ENCODE results near the gene UBE2QL1.

The UBE2QL1 gene

DNA sequence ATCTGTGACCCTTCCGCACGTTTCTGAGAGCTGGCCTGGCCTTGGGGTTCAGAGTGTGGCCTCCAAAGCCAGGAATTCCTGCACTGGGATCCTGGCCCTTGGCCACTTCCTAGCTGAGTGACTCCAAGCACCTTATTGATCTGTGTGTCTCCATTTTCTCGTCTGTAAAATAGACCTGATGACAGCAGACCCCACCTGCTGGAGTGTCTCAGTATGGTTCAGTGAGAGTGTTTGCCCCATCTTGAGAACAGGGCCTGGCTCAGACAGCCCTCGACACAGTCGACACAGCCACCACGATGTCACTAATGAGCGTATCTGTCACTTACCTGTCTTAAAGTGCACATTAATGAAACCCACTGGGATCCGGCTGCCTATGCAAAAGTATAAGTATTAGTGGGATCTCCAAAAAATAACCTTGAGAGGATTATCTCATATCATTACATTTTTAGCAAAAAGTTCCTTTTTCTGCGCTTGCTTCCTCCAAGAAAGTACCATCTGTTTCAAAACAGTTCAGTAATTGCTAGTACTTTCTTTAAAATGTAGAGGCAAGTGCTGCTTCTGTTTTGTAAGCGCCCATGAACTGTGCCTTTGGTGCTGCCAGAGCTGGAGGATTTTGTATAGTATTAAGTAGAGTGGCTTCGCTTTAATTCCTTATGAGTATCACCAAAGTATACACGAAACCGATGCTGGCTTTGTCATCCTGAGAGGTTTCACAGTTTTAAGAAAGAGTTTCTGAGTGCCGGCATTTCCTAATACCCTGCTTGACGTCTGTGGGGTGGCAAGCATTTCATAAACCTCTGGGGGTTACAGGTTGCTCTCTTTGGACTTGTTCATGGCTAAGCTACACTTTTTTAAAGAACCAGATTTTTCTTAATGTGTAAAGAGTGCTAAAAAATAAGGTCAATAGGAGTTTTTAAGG, 31.7 kb downstream of the UBE2QL1 start:
- no peak for DNase-seq

DNA sequence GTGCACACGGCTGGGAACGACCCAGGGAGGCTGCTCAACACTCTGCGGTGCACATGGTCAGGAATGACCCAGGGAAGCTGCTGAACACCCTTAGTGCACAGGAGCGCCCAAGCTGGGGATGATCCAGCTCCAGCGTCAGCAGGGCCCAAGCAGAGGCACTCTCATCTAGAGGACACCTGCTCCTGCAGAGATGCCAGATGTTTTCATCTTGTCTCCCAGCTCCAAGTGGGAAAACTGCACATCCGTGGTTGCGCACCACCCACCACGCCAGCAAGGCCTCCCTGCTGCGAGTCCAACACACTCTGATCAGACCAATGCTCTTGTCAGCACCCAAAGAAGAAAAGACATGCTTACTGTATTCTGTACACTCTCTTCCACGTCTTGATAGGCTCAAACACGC, 34.1 kb downstream of the UBE2QL1 start:
- DNase-seq, result no peak

GRCh38 chr5:6483880-6484382, 35.3 kb downstream of the UBE2QL1 start:
- DNase-seq, result no peak

DNA sequence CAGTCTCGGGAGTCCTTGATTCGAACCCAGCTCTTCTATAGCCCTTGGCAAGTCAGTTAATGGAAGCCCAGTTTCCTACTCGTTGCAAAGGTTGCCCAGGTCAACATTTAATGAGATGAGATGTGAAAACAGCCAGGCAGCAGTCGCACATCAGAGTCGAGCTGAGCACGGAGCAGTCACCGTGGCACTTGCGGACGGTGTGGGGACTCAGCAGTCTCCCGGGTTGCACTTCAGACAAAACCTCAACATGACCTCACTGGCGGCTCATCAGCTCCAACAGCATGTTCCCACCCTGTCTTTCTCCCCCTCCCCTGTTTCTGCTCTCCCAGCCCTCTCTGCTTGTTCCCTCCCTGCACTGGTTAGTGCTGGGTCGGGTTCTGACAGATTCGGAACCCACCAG, 35.8 kb downstream of the UBE2QL1 start:
- no peak for DNase-seq

GRCh38 chr5:6484899-6485298, 36.2 kb downstream of the UBE2QL1 start:
- DNase-seq, result no peak

GRCh38 chr5:6485441-6485840, 36.8 kb downstream of the UBE2QL1 start:
- DNase-seq, result no peak

- no peak for DNase-seq
Observed at GRCh38 chr5:6486074-6486473, 37.4 kb downstream of the UBE2QL1 start.

DNA sequence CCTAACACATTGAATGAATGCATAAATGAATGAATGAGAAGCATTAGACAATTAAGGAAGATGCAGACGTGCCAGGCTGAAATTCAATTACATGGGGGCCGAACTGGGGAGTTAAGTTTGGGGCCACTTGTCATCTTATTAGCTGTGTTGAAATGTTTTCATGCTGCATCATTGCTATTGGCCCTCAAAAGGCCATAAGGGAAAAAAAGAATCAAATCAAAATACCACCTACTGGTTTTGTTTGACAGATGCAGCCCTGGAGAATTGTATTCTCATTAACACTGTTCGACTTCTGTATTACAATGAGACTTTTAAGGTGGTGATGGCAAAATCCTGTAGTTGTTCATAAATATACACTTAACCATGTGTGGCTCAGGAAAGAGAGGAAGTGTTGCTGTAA, 38.4 kb downstream of the UBE2QL1 start:
- no peak for DNase-seq

DNA sequence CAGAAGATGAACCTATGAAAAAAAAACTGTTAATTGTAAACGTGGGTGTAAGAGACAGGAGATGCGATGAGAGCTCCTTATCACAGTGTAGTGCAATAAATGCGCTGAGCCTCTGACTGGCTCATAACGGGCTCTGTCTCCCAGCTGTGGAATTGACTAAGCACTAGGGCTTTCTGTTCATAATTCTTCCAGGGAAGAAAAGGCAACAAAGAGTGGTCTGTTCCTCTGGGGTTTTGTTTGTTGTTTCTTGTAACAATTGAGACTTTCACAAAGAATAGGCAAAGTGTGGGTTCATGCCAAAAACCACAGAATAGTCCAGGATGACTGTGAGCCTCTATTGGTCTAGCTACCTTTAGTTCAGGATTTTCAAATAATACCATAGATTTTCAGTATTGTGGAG, 39.4 kb downstream of the UBE2QL1 start:
- DNase-seq, result no peak

- no peak for DNase-seq
Observed at GRCh38 chr5:6489643-6490185, 41.1 kb downstream of the UBE2QL1 start.

- DNase-seq, result no peak
Observed at GRCh38 chr5:6490246-6490645, 41.6 kb downstream of the UBE2QL1 start.

- no peak for DNase-seq
Observed at GRCh38 chr5:6490693-6491092, 42.0 kb downstream of the UBE2QL1 start.

DNA sequence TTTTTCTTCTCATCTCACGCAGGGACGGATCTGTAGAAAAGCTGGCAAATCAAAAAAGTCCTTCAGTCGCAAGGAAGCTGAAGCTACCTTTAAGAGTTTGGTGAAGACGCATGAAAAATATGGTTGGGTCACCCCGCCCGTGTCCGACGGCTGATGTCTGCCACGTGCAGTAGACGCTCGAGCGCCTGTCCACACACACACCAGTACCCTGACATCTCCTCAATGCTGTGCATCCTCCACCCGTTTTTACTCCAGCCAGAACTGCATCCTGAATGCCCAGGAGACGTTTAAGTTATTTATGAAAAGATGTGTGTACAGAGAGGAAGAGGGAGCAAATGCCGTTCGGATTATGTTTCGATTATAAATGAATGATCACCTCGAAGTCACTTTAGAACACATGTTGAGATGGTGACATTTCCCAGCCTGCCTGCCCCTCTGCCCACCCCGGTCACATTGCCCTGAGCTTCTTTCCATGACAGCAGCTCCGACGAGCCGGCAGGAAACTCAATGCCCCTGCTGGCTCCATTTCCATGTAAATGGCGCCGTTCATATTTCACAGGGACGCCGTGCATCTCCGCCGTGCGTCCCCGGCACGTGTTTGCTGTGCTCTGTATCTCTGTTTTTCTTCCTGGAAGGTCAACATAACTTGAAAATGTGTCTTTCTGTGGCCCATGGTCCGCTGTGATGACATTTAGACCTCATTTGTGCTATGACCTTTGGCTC, 42.7 kb downstream of the UBE2QL1 start:
- DNase-seq, result no peak

GRCh38 chr5:6491919-6492290, 43.2 kb downstream of the UBE2QL1 start:
- DNase-seq, result no peak

DNA sequence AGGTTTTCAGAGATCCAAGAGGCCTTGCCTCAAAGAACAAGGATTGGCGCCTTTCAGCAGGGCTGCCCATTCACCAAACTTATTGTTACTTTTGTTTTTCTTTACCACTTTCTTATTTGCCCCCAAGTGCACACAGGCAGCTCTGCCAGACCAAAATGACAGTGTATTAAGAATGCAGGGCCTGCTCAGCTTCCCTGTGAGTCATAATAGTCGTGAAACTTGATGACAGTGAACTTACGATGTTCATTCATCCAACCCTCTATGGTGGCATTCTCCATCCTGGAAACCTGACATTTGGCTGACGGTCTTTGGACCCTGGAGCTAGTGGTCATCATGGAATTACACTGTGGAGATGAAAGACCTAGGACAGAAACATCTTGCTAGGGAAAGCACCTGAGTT, 44.3 kb downstream of the UBE2QL1 start:
- DNase-seq, result no peak

DNA sequence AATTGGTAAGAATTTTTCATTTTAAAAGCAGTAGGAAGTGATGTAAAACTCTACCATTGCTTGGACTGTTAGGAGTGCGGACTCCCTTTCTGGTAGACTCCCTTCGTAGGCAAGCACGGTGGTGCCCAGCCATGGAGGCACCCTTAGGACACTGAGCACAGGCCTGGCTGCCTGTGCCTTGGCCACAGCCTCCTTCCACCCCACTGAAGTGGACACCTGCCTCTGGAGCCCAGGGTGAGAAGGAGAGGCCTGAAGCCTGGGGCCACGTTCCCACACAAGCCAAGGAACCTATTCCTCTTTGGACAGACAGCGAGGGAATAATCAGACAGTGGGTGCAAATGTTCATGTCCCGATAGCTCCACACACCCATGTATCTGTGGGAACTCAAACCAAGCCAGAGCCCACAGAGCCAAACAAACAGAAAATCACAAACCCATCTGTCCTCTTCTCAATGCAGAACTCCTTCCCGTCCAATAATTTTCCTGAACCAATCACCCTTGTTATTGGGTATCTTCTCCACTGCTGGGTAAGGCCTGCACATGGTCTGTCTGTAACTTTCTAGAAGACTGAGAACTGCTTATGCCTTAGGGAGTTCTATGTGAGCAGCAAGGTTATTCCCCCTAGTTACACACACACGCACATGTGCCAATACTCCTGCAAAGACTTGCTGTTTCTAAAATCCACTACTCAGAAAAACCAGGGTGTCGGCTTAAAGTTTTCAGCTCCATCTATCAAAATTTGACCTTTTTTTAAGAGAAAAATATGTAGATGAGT, 45.2 kb downstream of the UBE2QL1 start:
- DNase-seq, result no peak

- DNase-seq, result no peak
Observed at GRCh38 chr5:6494939-6495338, 46.3 kb downstream of the UBE2QL1 start.

- no peak for DNase-seq
Observed at GRCh38 chr5:6495433-6496206, 47.0 kb downstream of the UBE2QL1 start.

DNA sequence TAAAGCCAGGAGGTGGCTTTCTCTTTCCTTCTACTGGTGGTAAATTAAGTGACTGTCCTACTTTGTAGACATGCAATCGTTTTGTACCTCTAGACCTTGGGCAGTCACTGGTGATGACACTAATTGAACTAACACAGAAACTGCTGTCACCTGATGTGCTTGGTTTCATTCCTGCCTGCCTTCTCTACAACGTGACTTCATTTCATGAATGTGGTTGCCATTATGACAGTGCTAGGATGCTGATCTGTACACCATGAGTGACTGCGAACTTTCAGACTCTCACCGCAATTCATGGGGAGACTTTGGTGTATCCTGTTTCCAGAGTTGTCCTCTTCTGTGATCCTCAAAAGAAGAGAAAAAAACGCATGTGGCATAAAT, 47.5 kb downstream of the UBE2QL1 start:
- DNase-seq, result no peak

DNA sequence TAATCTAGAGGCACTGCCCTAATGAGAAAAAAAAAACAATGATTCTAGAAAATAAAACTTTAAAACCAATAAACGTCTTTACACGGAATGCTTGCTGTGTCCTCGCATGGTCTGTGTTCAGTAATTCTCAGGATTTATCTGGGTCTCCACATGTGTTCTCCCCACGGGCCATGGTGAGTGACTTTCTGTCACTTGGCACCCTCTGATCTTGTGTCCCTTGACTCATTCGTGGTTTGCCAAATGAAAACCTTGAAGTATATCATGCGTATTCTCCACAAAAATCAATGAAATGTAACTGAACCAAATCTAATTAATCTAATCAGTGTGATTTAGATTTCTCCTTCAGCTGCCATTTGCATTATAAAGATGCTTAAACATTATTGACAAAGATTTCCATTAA, 48.0 kb downstream of the UBE2QL1 start:
- no peak for DNase-seq

- no peak for DNase-seq
Observed at GRCh38 chr5:6497262-6497661, 48.6 kb downstream of the UBE2QL1 start.

DNA sequence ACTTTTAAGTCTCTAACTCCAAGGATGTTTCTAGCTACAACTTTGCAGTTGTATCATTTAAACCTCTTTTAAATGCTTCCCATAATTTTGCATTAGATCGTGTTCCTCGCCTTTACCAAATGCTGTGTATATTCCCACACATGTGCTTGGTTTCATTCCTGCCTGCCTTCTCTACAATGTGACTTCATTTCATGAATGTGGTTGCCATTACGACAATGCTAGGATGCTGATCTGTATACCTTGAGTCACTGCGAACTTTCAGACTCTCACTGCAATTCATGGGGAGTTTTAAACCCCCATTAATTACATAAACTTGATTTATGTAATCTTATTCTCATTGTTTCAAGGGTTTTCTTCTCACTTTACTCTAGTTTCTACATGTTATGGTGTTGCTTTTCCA, 50.3 kb downstream of the UBE2QL1 start:
- no peak for DNase-seq

Measured in NK-92 treated with Interleukin-12 subunit alpha and Interleukin-12 subunit beta, amount 100 ng/mL, for 24 hours (cell line).